Ascending aorta (tissue), 2 donors: ENCODE data around the gene C2orf92. TPM values are rescaled to one million over a fixed set of nuclear protein-coding genes. Genes with fewer than 3 reads are reported as not detected.
"Not testable (repeated sequence)": the region's sequence is repeated elsewhere in the genome, so short reads cannot be mapped to it uniquely, and the experiment has no call there.

Source experiments
- DNase-seq, 2 donors: peaks; one replicate each; pipeline ENCODE4 v3.0.0-alpha.2; 2019; ENCODE audit warnings: low spot score in 2 of 2
- H3K27ac ChIP-seq, 2 donors: fragments of 200-600 bp; sonication (generic); one replicate each; pipeline ENCODE4 v1.5.1; 2016 to 2017; ENCODE audit warnings: mild to moderate bottlenecking in 1 of 2
- H3K27me3 ChIP-seq: fragments of 200-600 bp; sonication (generic); one replicate; pipeline ENCODE4 v1.5.1; 2017
- H3K36me3 ChIP-seq, 2 donors: fragments of 200-600 bp; sonication (generic); one replicate each; pipeline ENCODE4 v1.5.1; 2016
- H3K4me1 ChIP-seq, 2 donors: fragments of 200-600 bp; sonication (generic); one replicate each; pipeline ENCODE4 v1.5.1; 2016 to 2017; ENCODE audit warnings: mild to moderate bottlenecking in 1 of 2
- H3K4me3 ChIP-seq, 2 donors: fragments of 200-600 bp; sonication (generic); one replicate each; pipeline ENCODE4 v1.5.1; 2016 to 2017; ENCODE audit warnings: mild to moderate bottlenecking in 1 of 2
- H3K9me3 ChIP-seq, 2 donors: fragments of 200-600 bp; sonication (generic); one replicate each; pipeline ENCODE4 v1.5.1; 2016
- CTCF ChIP-seq, 3 experiments: fragments of 200-600 bp in 2 of 3; fragments of 450-650 bp in 1 of 3; sonication (generic) in 2 of 3; IDR thresholded peaks; one replicate each; pipeline ENCODE4 v1.5.1; 2016 to 2019; ENCODE audit warnings: antibody characterized with exemption in 3 of 3, mild to moderate bottlenecking in 1 of 3, moderate library complexity in 1 of 3
- intact Hi-C: fragments of 100-400 bp; cut with DNase I; formaldehyde crosslinking; loops from one replicate; pipeline ENCODE4 v1.15.1; 2023
- total RNA-seq: library from RNA; depleted of rRNA; stranded (reverse); fragments of >200 nt; gene quantifications from one replicate; pipeline ENCODE4 v1.1.0, GENCODE V29; 2016

Gene C2orf92
- total RNA-seq, 1 donor from 2014 or later, result 4.6 TPM

- no peaks in the 10 kb centered on the region for H3K27me3 ChIP-seq
- H3K27ac ChIP-seq, result no peak overlapping the region
- TF ChIP-seq CTCF (IDR thresholded peaks at IDR 0.05), result no peak
- no peaks in the 10 kb centered on the region for H3K4me1 ChIP-seq
- intact Hi-C loops, result no loop called here
- no peak overlapping the region for H3K4me3 ChIP-seq
- DNase-seq, result no peak
- no peaks in the 10 kb centered on the region for H3K9me3 ChIP-seq
- no peaks in the 10 kb centered on the region for H3K36me3 ChIP-seq
Observed at GRCh38 chr2:97670471-97670870, 958 bp downstream of the C2orf92 start.

DNA sequence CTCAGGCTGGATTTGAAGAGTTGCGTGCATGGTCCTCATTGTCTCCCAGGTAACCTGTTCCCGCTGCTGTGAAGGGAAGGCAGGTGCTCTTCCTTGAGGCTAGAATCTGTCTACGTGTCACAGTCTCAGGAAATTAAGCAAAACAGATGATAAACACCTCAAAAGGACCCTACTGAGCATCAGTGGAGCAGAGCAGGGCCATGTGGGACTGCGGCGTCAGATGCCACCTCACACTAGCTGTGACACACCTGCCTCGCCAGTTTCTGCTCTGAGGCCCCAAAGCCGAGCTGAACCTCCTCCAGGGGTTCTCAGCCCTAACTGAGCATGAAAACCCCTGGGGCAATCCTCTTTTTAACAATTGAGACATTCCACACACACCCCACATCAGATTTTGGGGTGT lies 2.0 kb downstream of the C2orf92 start:
- no peaks in the 10 kb centered on the region for H3K27me3 ChIP-seq
- no peak for TF ChIP-seq CTCF (IDR thresholded peaks at IDR 0.05)
- no peak overlapping the region for H3K4me3 ChIP-seq
- no peaks in the 10 kb centered on the region for H3K4me1 ChIP-seq
- intact Hi-C loops, result no loop called here
- no peaks in the 10 kb centered on the region for H3K9me3 ChIP-seq
- H3K27ac ChIP-seq, result no peak overlapping the region
- H3K36me3 ChIP-seq, result no peaks in the 10 kb centered on the region
- no peak for DNase-seq

DNA sequence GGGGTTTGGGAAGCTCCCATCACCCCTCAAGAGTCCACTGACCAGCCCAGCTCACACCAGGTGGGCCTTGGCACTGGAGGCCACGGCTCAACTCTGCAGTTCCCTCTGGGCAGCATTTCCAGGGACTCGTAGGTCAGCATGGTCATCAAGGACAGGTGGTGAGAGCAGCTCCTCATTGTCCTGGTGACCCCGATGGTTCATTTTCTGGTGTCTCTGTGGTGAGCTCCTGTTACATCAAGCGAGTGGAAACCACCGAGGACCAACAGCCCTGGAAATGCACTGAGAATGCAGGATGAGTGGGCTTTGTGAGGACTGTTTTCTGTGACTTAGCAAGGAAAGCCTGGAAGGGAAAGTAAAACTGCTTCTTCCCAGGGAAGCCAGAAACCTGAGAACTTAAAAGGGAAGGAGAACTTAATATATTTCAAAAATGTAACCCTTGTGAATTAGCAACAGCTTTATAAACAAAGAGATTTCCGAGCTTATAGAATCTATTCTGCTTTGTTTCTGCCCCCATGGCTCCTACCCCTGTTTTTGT lies 3.2 kb downstream of the C2orf92 start:
- H3K4me3 ChIP-seq, H3K36me3 ChIP-seq, H3K9me3 ChIP-seq, H3K27me3 ChIP-seq, H3K27ac ChIP-seq, intact Hi-C loops, H3K4me1 ChIP-seq, DNase-seq: not testable (repeated sequence)

GRCh38 chr2:97673182-97673914 lies 3.8 kb downstream of the C2orf92 start:
- intact Hi-C loops, result no loop called here
- H3K36me3 ChIP-seq, result no peaks in the 10 kb centered on the region
- H3K27me3 ChIP-seq, result no peaks in the 10 kb centered on the region
- no peaks in the 10 kb centered on the region for H3K4me1 ChIP-seq
- H3K27ac ChIP-seq, result no peak overlapping the region
- no peak overlapping the region for H3K4me3 ChIP-seq
- no peak for DNase-seq
- TF ChIP-seq CTCF (IDR thresholded peaks at IDR 0.05), result no peak
- H3K9me3 ChIP-seq, result no peaks in the 10 kb centered on the region

GRCh38 chr2:97673915-97674283 lies 4.4 kb downstream of the C2orf92 start:
- H3K4me3 ChIP-seq, result no peak overlapping the region

More at GRCh38 chr2:97673915-97674283, 4.4 kb downstream of the C2orf92 start:
- H3K27me3 ChIP-seq, result no peaks in the 10 kb centered on the region
- intact Hi-C loops, result no loop called here
- TF ChIP-seq CTCF (IDR thresholded peaks at IDR 0.05), result no peak
- no peaks in the 10 kb centered on the region for H3K4me1 ChIP-seq
- H3K9me3 ChIP-seq, result no peaks in the 10 kb centered on the region
- no peak overlapping the region for H3K27ac ChIP-seq
- no peaks in the 10 kb centered on the region for H3K36me3 ChIP-seq
- no peak for DNase-seq
